Keratinocyte (primary cell): ENCODE measurements around the gene MBTPS2. TPM values are rescaled to one million over a fixed set of nuclear protein-coding genes. Genes with fewer than 3 reads are reported as not detected.
A peak's percentile ranks its signal among the peaks of the same experiment; 100 is the strongest.

Experiments used
- DNase-seq: peaks from one replicate; pipeline ENCODE4 v3.0.0-alpha.2; 2011; ENCODE audit warnings: low read depth, missing footprints, low spot score
- FAIRE-seq: peaks from 2 replicates; lab custom pipeline; 2011; peaks lifted over from hg19 to GRCh38; lab: Jason Lieb, UNC
- H2AFZ ChIP-seq: 2 replicates; pipeline ENCODE4 v1.6.0; 2012; ENCODE audit warnings: low read length, control low read depth, inconsistent platforms; ENCODE audit not compliant: control insufficient read depth
- H3K27ac ChIP-seq: 2 replicates; pipeline ENCODE4 v1.5.1; 2011; ENCODE audit warnings: low read length; ENCODE audit not compliant: control insufficient read depth, insufficient read depth
- H3K27me3 ChIP-seq: 3 replicates; pipeline ENCODE4 v1.6.0; 2011; ENCODE audit warnings: low read length; ENCODE audit not compliant: control insufficient read depth, insufficient read depth; ENCODE audit errors: extremely low read depth
- H3K36me3 ChIP-seq, 2 experiments: 2 replicates in 1 of 2; 3 replicates in 1 of 2; pipeline ENCODE4 v1.5.1; 2011; ENCODE audit warnings: low read length in 2 of 2, mild to moderate bottlenecking in 1 of 2; ENCODE audit not compliant: control insufficient read depth in 2 of 2, insufficient read depth in 2 of 2; ENCODE audit errors: extremely low read depth in 1 of 2
- H3K4me1 ChIP-seq: 3 replicates; pipeline ENCODE4 v1.5.1; 2011; ENCODE audit warnings: low read length; ENCODE audit not compliant: control insufficient read depth, insufficient read depth; ENCODE audit errors: extremely low read depth
- H3K4me2 ChIP-seq: 3 replicates; pipeline ENCODE4 v1.6.0; 2011; ENCODE audit warnings: low read depth, low read length; ENCODE audit not compliant: control insufficient read depth, insufficient read depth; ENCODE audit errors: extremely low read depth
- H3K4me3 ChIP-seq, 3 experiments: fragments of 200-600 bp in 1 of 3; sonication (generic) in 1 of 3; 2 replicates in 2 of 3; 3 replicates in 1 of 3; pipeline ENCODE4 v1.5.1; 2011 to 2016; ENCODE audit warnings: low read length in 3 of 3, mild to moderate bottlenecking in 3 of 3, control low read depth in 2 of 3, inconsistent platforms in 1 of 3, low read depth in 1 of 3, mixed read lengths in 1 of 3, mixed run types in 1 of 3, moderate library complexity in 1 of 3; ENCODE audit not compliant: control insufficient read depth in 2 of 3, insufficient read depth in 2 of 3; ENCODE audit errors: extremely low read depth in 1 of 3
- H3K79me2 ChIP-seq: 2 replicates; pipeline ENCODE4 v1.6.0; 2012; ENCODE audit warnings: low read length; ENCODE audit not compliant: control insufficient read depth, insufficient read depth
- H3K9ac ChIP-seq: 3 replicates; pipeline ENCODE4 v1.6.0; 2011; ENCODE audit warnings: low read length; ENCODE audit not compliant: control insufficient read depth, insufficient read depth; ENCODE audit errors: extremely low read depth
- H3K9me1 ChIP-seq: 3 replicates; pipeline ENCODE4 v1.6.0; 2011; ENCODE audit warnings: low read length; ENCODE audit not compliant: control insufficient read depth, insufficient read depth; ENCODE audit errors: extremely low read depth
- H3K9me3 ChIP-seq: 2 replicates; pipeline ENCODE4 v1.5.1; 2012; ENCODE audit warnings: low read depth, low read length; ENCODE audit not compliant: control insufficient read depth
- H4K20me1 ChIP-seq: 3 replicates; pipeline ENCODE4 v1.6.0; 2011; ENCODE audit warnings: low read length; ENCODE audit not compliant: control insufficient read depth, insufficient read depth; ENCODE audit errors: extremely low read depth
- EZH2 ChIP-seq: IDR thresholded peaks from one replicate; pipeline ENCODE4 v1.6.1; 2012; ENCODE audit warnings: inconsistent platforms, mild to moderate bottlenecking, low read length, moderate library complexity
- dilution Hi-C: fragments of 300-500 bp; cut with MboI; formaldehyde crosslinking; loops from one replicate; pipeline ENCODE4 v1.7.0; 2020; ENCODE audit warnings: low sequenced_read_pairs; ENCODE audit not compliant: extremely low pct_ligation_motif_present
- polyA plus RNA-seq, 5 experiments: library from polyadenylated mRNA; depleted of rRNA in 3 of 5; stranded (reverse) in 3 of 5; stranded (forward) in 1 of 5; unstranded in 1 of 5; fragments of >200 nt; gene quantifications; 1 replicate in 1 of 5; 2 replicates in 3 of 5; 3 replicates in 1 of 5; pipeline versions ENCODE4 v1.2.1 to v1.2.3, GENCODE V29; 2011 to 2012; ENCODE audit warnings: missing spikeins in 2 of 5, low read depth in 1 of 5, low replicate concordance in 1 of 5
- TF ChIP-seq, protein P1 (sequence below), 3 experiments: IDR thresholded peaks in 1 of 3; conservative IDR thresholded peaks in 1 of 3; optimal IDR thresholded peaks in 1 of 3; 2 replicates in 2 of 3; 3 replicates in 1 of 3; pipeline versions ENCODE3 to v1.5.1; 2011; ENCODE audit warnings: low read length in 3 of 3, mild to moderate bottlenecking in 3 of 3, moderate library complexity in 2 of 3, control low read depth in 1 of 3, inconsistent platforms in 1 of 3; ENCODE audit not compliant: insufficient read depth in 2 of 3; ENCODE audit errors: extremely low read depth in 1 of 3

Gene MBTPS2
- polyA plus RNA-seq, 1 donor (not counting 4 experiments of a cell fraction or from before 2014, with no cell fraction given): 15.7 TPM

GRCh38 chrX:21932292-21933002, 93.0 kb downstream of the MBTPS2 start:
- DNase-seq (no peak), FAIRE-seq (peak; percentile 90)
- Histone ChIP-seq H2AFZ (peak overlapping the region; percentile 81), H3K9me1 (no peaks in the 10 kb centered on the region), H3K36me3 (no peaks in the 10 kb centered on the region), H3K27ac (peak overlapping the region; percentile 52), H3K27me3 (no peaks in the 10 kb centered on the region), H3K79me2 (no peaks in the 10 kb centered on the region), H3K9ac (peak overlapping the region; percentile 41), H3K4me3 (no peak overlapping the region), H3K4me2 (peak overlapping the region; percentile 3), H3K9me3 (no peaks in the 10 kb centered on the region), H3K4me1 (peaks cover 33% of the 10 kb centered on the region), H4K20me1 (no peaks in the 10 kb centered on the region)
- dilution Hi-C loops: no loop called here
- no peak for TF ChIP-seq EZH2
- TF ChIP-seq, protein P1, sequence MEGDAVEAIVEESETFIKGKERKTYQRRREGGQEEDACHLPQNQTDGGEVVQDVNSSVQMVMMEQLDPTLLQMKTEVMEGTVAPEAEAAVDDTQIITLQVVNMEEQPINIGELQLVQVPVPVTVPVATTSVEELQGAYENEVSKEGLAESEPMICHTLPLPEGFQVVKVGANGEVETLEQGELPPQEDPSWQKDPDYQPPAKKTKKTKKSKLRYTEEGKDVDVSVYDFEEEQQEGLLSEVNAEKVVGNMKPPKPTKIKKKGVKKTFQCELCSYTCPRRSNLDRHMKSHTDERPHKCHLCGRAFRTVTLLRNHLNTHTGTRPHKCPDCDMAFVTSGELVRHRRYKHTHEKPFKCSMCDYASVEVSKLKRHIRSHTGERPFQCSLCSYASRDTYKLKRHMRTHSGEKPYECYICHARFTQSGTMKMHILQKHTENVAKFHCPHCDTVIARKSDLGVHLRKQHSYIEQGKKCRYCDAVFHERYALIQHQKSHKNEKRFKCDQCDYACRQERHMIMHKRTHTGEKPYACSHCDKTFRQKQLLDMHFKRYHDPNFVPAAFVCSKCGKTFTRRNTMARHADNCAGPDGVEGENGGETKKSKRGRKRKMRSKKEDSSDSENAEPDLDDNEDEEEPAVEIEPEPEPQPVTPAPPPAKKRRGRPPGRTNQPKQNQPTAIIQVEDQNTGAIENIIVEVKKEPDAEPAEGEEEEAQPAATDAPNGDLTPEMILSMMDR (optimal IDR thresholded peaks at IDR 0.05 in 1 of 3, IDR thresholded peaks at IDR 0.05 in 1 of 3, conservative IDR thresholded peaks at IDR 0.05 in 1 of 3; ENCODE audit: extremely low read depth in 1 of 3, insufficient read depth in 2 of 3, low read length in 3 of 3): no peak

- DNase-seq (no peak), FAIRE-seq (peak; percentile 34)
- TF ChIP-seq, protein P1 (optimal IDR thresholded peaks at IDR 0.05 in 1 of 3, IDR thresholded peaks at IDR 0.05 in 1 of 3, conservative IDR thresholded peaks at IDR 0.05 in 1 of 3; ENCODE audit: extremely low read depth in 1 of 3, insufficient read depth in 2 of 3, low read length in 3 of 3): no peak
- TF ChIP-seq EZH2: no peak
- Histone ChIP-seq H3K4me1 (peaks cover 31% of the 10 kb centered on the region), H3K9ac (no peak overlapping the region), H3K4me3 (no peak overlapping the region), H4K20me1 (no peaks in the 10 kb centered on the region), H3K27me3 (no peaks in the 10 kb centered on the region), H3K79me2 (no peaks in the 10 kb centered on the region), H3K27ac (peak overlapping the region; percentile 52), H3K36me3 (no peaks in the 10 kb centered on the region), H3K9me3 (no peaks in the 10 kb centered on the region), H2AFZ (no peak overlapping the region), H3K9me1 (no peaks in the 10 kb centered on the region), H3K4me2 (peak overlapping the region; percentile 3)
- dilution Hi-C loops: no loop called here
Observed at GRCh38 chrX:21933077-21933476, 93.7 kb downstream of the MBTPS2 start.
